AG09319 (cell line): ENCODE measurements around the gene SH3GL3.

Source experiments
- DNase-seq: peaks from one replicate; pipeline ENCODE4 v3.0.0-alpha.2; 2010; ENCODE audit warnings: low read depth; ENCODE audit errors: extremely low read depth
- TF ChIP-seq, protein P1 (sequence below): IDR thresholded peaks from 2 replicates; pipeline ENCODE4 v1.5.1; 2011; ENCODE audit warnings: low read depth, mild to moderate bottlenecking, inconsistent platforms, low read length, moderate library complexity

Gene SH3GL3

GRCh38 chr15:83547168-83547567 is 100.0 kb downstream of the SH3GL3 start:
- DNase-seq = no peak
- TF ChIP-seq, protein P1, sequence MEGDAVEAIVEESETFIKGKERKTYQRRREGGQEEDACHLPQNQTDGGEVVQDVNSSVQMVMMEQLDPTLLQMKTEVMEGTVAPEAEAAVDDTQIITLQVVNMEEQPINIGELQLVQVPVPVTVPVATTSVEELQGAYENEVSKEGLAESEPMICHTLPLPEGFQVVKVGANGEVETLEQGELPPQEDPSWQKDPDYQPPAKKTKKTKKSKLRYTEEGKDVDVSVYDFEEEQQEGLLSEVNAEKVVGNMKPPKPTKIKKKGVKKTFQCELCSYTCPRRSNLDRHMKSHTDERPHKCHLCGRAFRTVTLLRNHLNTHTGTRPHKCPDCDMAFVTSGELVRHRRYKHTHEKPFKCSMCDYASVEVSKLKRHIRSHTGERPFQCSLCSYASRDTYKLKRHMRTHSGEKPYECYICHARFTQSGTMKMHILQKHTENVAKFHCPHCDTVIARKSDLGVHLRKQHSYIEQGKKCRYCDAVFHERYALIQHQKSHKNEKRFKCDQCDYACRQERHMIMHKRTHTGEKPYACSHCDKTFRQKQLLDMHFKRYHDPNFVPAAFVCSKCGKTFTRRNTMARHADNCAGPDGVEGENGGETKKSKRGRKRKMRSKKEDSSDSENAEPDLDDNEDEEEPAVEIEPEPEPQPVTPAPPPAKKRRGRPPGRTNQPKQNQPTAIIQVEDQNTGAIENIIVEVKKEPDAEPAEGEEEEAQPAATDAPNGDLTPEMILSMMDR = no peak

DNA sequence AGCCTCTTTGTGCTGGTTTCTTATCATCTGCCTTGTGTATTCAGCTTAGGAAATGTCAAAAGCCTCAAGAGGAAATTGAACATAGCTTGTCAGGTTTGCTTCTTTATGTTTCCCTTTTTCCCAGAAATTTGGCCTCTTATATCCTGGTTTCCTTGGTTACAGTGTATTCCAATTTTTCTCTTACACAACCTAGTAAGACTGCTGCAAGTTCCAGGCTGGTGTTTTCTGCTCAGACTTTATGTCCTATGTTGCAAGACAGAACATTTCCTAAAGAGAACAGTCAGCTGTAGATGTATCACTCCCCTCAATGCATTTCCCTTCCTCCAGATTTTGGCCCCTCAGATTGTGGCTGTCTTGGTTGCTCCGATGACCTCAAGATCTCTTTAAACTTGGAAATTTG is 102.5 kb downstream of the SH3GL3 start:
- TF ChIP-seq, protein P1 = no peak
- no peak for DNase-seq

- TF ChIP-seq, protein P1 = no peak
- DNase-seq = no peak
These were observed 107.4 kb downstream of the SH3GL3 start for GRCh38 chr15:83554558-83554957.

GRCh38 chr15:83555383-83555782 is 108.2 kb downstream of the SH3GL3 start:
- DNase-seq = no peak
- TF ChIP-seq, protein P1 = no peak

DNA sequence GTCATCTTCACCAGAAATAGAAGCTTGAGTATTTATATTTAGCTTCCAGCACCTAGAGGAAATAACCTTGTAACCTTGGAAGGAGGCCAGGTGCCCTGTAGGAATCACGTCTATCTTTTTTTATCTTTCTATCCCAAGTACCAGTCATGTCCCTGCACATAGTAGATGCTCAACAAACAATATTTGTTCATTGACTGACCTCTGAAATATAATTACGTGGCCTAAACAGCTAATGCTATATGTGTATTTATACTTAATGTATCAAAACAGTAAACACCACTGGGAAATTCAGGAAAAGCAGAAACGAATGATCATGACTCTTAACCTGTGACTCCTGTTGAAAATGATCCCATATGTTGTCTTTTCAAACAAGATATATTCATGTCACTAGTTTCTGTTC is 108.9 kb downstream of the SH3GL3 start:
- DNase-seq = no peak
- TF ChIP-seq, protein P1 = no peak

- DNase-seq = no peak
These were observed 109.6 kb downstream of the SH3GL3 start for GRCh38 chr15:83556754-83557153.

DNA sequence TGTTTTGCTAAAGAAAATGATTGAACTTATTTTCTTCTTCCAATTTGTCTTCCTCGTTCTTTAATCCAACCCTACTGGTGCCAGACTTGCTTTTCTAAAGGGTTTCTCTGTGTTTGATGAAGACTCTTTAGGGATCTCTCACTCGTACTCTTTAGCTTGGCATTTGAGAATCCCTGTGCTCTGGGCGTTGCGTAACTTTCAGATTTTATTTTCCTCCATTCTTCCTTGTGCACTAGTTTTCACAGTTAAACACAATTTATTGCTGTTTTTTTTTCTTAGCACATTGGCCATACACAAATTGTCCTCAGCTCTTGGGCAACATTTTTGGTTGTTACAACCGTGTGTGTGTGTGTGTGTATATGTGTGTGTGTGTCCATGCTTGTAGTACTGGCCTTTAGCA is 111.0 kb downstream of the SH3GL3 start:
- TF ChIP-seq, protein P1 = no peak

More at GRCh38 chr15:83556754-83557153, 109.6 kb downstream of the SH3GL3 start:
- TF ChIP-seq, protein P1 = no peak

More for the DNA sequence above, 111.0 kb downstream of the SH3GL3 start:
- DNase-seq = no peak
